Adrenal gland (tissue), 5 donors: ENCODE data around the gene SUSD1.

Experiments used
- POLR2A ChIP-seq, 2 donors: fragments of 450-650 bp; IDR thresholded peaks; one replicate each; pipeline ENCODE4 v1.6.1; 2017; ENCODE audit warnings: antibody characterized with exemption in 2 of 2, mild to moderate bottlenecking in 2 of 2, moderate library complexity in 1 of 2
- TF ChIP-seq, protein P1 (sequence below), 6 experiments: fragments of 450-650 bp in 4 of 6; fragments of 200-600 bp in 2 of 6; sonication (generic) in 1 of 6; IDR thresholded peaks; 1 replicate in 5 of 6; 2 replicates in 1 of 6; pipeline versions ENCODE4 v1.5.1 to v1.8.0; 2016 to 2021; ENCODE audit warnings: antibody characterized with exemption in 6 of 6, mild to moderate bottlenecking in 2 of 6, moderate library complexity in 1 of 6
- donor health status: DM: no; HTN: no; CAD: no.

DNA sequence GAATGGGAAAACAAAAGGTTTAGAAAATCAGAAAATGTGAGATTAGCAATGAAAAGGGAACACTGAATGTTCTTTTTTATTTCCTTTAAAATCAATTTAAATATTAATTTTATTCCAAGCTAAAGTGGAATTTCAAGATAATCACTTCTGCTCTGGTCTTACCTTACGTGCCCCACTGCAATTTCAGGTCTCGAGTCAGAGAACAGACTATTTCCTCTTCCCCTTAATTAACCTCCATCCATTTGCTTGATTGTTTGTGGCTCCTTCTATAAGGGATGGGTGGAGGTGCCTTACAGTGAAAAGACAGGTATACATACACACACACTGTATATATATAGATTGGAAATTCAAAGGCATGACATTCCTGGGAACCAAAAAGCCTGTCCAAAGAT lies 137.1 kb downstream of the SUSD1 start:
- TF ChIP-seq, protein P1, sequence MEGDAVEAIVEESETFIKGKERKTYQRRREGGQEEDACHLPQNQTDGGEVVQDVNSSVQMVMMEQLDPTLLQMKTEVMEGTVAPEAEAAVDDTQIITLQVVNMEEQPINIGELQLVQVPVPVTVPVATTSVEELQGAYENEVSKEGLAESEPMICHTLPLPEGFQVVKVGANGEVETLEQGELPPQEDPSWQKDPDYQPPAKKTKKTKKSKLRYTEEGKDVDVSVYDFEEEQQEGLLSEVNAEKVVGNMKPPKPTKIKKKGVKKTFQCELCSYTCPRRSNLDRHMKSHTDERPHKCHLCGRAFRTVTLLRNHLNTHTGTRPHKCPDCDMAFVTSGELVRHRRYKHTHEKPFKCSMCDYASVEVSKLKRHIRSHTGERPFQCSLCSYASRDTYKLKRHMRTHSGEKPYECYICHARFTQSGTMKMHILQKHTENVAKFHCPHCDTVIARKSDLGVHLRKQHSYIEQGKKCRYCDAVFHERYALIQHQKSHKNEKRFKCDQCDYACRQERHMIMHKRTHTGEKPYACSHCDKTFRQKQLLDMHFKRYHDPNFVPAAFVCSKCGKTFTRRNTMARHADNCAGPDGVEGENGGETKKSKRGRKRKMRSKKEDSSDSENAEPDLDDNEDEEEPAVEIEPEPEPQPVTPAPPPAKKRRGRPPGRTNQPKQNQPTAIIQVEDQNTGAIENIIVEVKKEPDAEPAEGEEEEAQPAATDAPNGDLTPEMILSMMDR (IDR thresholded peaks at IDR 0.05) = no peak
- no peak for TF ChIP-seq POLR2A (IDR thresholded peaks at IDR 0.05)
